ENCODE results near the gene INPP5D.

INPP5D gene

GRCh38 chr2:233021771-233022170 lies 38.4 kb upstream of the INPP5D start:
- DNase-seq (ENCODE audit: insufficient read length) (no peak), FAIRE-seq (no peak)
- TF ChIP-seq POLR2A (IDR thresholded peaks at IDR 0.05; ENCODE audit: low read depth, low read length) (no peak), POLR2AphosphoS5 (IDR thresholded peaks at IDR 0.05; ENCODE audit: low read depth, low read length) (no peak), TAF1 (IDR thresholded peaks at IDR 0.05; ENCODE audit: borderline replicate concordance, low read depth, low read length) (no peak)

- no peak for DNase-seq (ENCODE audit: insufficient read length)
- no peak for FAIRE-seq
- TF ChIP-seq TAF1 (IDR thresholded peaks at IDR 0.05; ENCODE audit: borderline replicate concordance, low read depth, low read length) (no peak), POLR2A (IDR thresholded peaks at IDR 0.05; ENCODE audit: low read depth, low read length) (no peak), POLR2AphosphoS5 (IDR thresholded peaks at IDR 0.05; ENCODE audit: low read depth, low read length) (no peak)
These were observed 37.6 kb upstream of the INPP5D start for GRCh38 chr2:233022561-233022960.

GRCh38 chr2:233023007-233023760 lies 37.0 kb upstream of the INPP5D start:
- TF ChIP-seq TAF1 (IDR thresholded peaks at IDR 0.05; ENCODE audit: borderline replicate concordance, low read depth, low read length): no peak
- TF ChIP-seq POLR2A (IDR thresholded peaks at IDR 0.05; ENCODE audit: low read depth, low read length): no peak
- TF ChIP-seq POLR2AphosphoS5 (IDR thresholded peaks at IDR 0.05; ENCODE audit: low read depth, low read length): no peak
- DNase-seq (ENCODE audit: insufficient read length) (no peak), FAIRE-seq (no peak)

- TF ChIP-seq POLR2AphosphoS5 (IDR thresholded peaks at IDR 0.05; ENCODE audit: low read depth, low read length) (no peak), TAF1 (IDR thresholded peaks at IDR 0.05; ENCODE audit: borderline replicate concordance, low read depth, low read length) (no peak), POLR2A (IDR thresholded peaks at IDR 0.05; ENCODE audit: low read depth, low read length) (no peak)
- FAIRE-seq (no peak), DNase-seq (ENCODE audit: insufficient read length) (no peak)
These were observed 36.3 kb upstream of the INPP5D start for GRCh38 chr2:233023761-233024410.

- DNase-seq (ENCODE audit: insufficient read length) (no peak), FAIRE-seq (no peak)
- TF ChIP-seq TAF1 (IDR thresholded peaks at IDR 0.05; ENCODE audit: borderline replicate concordance, low read depth, low read length) (no peak), POLR2A (IDR thresholded peaks at IDR 0.05; ENCODE audit: low read depth, low read length) (no peak), POLR2AphosphoS5 (IDR thresholded peaks at IDR 0.05; ENCODE audit: low read depth, low read length) (no peak)
These were observed 34.4 kb upstream of the INPP5D start for GRCh38 chr2:233025706-233026105.

- DNase-seq (ENCODE audit: insufficient read length): no peak
- no peak for TF ChIP-seq POLR2AphosphoS5 (IDR thresholded peaks at IDR 0.05; ENCODE audit: low read depth, low read length)
- FAIRE-seq: no peak
These were observed 33.8 kb upstream of the INPP5D start for GRCh38 chr2:233026198-233026813.

DNA sequence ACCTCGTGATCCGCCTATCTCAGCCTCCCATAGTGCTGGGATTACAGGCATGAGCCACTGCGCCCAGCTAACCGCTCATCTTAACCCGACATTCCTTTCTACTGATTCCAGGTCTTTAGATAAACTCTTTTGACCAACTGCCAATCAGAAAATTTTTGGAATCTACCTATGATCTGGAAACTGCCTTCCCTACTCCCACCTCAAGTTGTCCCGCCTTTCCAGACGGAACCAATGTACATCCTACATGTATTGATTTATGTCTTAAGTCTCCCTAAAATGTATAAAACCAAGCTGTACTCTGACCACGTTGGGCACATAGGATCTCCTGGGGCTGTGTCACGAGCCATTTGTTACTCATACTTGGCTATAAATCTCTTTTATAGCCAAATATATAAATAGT lies 30.8 kb upstream of the INPP5D start:
- TF ChIP-seq POLR2A (IDR thresholded peaks at IDR 0.05; ENCODE audit: low read depth, low read length) (no peak), TAF1 (IDR thresholded peaks at IDR 0.05; ENCODE audit: borderline replicate concordance, low read depth, low read length) (no peak), POLR2AphosphoS5 (IDR thresholded peaks at IDR 0.05; ENCODE audit: low read depth, low read length) (no peak)
- FAIRE-seq: no peak
- DNase-seq (ENCODE audit: insufficient read length): no peak

DNA sequence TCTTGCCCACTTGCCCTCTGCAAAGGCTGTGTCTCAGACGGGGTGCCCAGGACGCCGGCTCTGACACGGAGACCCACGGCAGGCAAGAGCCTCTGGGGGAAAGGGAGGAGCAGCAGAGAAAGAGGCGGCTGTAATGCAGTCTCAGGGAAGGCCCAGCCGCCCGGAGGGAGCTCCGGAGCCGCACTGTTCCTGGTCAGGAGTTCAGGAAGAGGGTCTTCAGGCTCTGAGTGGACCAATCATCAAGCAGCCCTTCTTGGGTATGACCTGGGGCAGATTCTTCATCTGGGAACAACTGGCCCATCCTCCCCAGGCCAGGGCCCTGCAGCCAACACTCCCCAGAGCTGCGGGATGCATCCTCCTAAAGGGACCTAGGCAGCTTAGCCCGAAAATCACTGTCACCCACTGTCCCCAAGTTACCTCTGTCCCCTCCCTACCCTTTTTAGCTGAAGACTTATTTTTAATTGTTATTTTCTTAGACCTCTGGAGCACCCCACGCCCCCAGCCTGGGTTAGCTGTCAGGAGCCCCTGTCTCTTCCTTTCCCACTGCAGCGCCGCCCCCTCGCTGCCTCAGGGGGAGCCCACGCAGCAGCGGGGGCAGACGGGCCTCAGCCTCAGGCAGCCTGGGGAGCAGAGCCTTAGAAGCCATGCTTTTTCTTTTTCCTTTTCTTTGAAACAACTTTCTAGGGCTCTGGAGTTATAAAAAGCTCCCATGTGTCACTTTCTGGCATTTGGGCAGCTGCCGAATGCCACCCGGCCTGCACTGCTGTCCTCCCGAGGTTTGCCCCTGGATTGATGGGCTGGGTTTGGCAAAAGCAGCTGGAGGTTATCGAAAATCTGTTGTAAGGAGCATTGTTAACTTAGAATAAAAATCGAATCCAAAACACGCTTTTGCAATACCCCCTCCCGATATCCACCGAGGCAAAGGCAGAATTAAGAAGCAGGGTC lies 28.3 kb upstream of the INPP5D start:
- no peak for FAIRE-seq
- TF ChIP-seq POLR2A (IDR thresholded peaks at IDR 0.05; ENCODE audit: low read depth, low read length) (no peak), TAF1 (IDR thresholded peaks at IDR 0.05; ENCODE audit: borderline replicate concordance, low read depth, low read length) (no peak)

GRCh38 chr2:233032551-233033320 lies 27.4 kb upstream of the INPP5D start, which contains the start of gene NEU2:
Gene NEU2 (plus strand): TSS chr2:233032672. CDS start chr2:233032672, 0 bp downstream.
- DNase-seq (ENCODE audit: insufficient read length) (no peak), FAIRE-seq (no peak)
- TF ChIP-seq POLR2AphosphoS5 (IDR thresholded peaks at IDR 0.05; ENCODE audit: low read depth, low read length) (no peak), POLR2A (IDR thresholded peaks at IDR 0.05; ENCODE audit: low read depth, low read length) (no peak), TAF1 (IDR thresholded peaks at IDR 0.05; ENCODE audit: borderline replicate concordance, low read depth, low read length) (no peak)

More for the DNA sequence above, 28.3 kb upstream of the INPP5D start:
- no peak for DNase-seq (ENCODE audit: insufficient read length)

DNA sequence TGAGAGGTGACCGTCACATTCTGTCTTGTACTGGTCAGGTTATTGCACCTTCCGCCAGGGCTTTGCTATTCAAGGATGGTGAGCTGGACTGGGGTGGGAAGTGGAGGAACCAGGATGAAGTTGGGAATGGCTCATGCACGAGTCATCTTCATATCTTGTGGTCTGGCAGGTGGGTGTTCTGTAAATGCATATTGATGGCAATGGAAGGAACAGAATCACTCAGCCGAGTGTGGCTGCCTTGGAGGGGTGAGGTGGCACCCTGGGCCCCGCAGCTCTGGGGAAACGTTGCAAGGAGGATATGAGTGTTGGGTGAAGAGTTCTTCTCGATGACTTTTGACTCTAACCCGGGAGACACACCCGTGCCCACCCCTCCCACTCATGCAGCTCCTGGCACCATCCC lies 26.5 kb upstream of the INPP5D start:
- no peak for TF ChIP-seq POLR2AphosphoS5 (IDR thresholded peaks at IDR 0.05; ENCODE audit: low read depth, low read length)
- no peak for TF ChIP-seq POLR2A (IDR thresholded peaks at IDR 0.05; ENCODE audit: low read depth, low read length)
- FAIRE-seq (no peak), DNase-seq (ENCODE audit: insufficient read length) (no peak)
